NOMO-1 treated with DMSO at 0.1 percent for 48 hours (cell line): ENCODE measurements around the gene TAC4.
"Not testable (repeated sequence)": the region's sequence is repeated elsewhere in the genome, so short reads cannot be mapped to it uniquely, and the experiment has no call there.

ENCODE experiments used
- DNase-seq: peaks from one replicate; lab custom pipeline; 2025; ENCODE audit not compliant: unreplicated experiment; lab: John Stamatoyannopoulos, UW

TAC4 gene

GRCh38 chr17:49843774-49844350 lies 4.0 kb downstream of the TAC4 start:
- no peak for DNase-seq

- DNase-seq = no peak
These were observed 5.0 kb downstream of the TAC4 start for GRCh38 chr17:49842846-49843245.

GRCh38 chr17:49842371-49842770 lies 5.5 kb downstream of the TAC4 start:
- peak; percentile 17 for DNase-seq

GRCh38 chr17:49841548-49841947 lies 6.3 kb downstream of the TAC4 start:
- DNase-seq = no peak

GRCh38 chr17:49839455-49839854 lies 8.4 kb downstream of the TAC4 start:
- no peak for DNase-seq

- DNase-seq = no peak
These were observed 11.5 kb downstream of the TAC4 start for GRCh38 chr17:49836111-49837030.

- DNase-seq = no peak
These were observed 12.4 kb downstream of the TAC4 start for GRCh38 chr17:49835472-49835871.

GRCh38 chr17:49834118-49834743 lies 13.6 kb downstream of the TAC4 start:
- DNase-seq = no peak

GRCh38 chr17:49832840-49833599 lies 14.8 kb downstream of the TAC4 start:
- no peak for DNase-seq

- no peak for DNase-seq
These were observed 17.3 kb downstream of the TAC4 start for GRCh38 chr17:49830605-49831004.

- DNase-seq = no peak
These were observed 18.8 kb downstream of the TAC4 start for GRCh38 chr17:49829026-49829425.

- not testable (repeated sequence) for DNase-seq
These were observed 19.5 kb downstream of the TAC4 start for GRCh38 chr17:49828325-49828724.

- no peak for DNase-seq
These were observed 22.2 kb downstream of the TAC4 start for GRCh38 chr17:49825645-49826044.

GRCh38 chr17:49823614-49824013 lies 24.3 kb downstream of the TAC4 start:
- DNase-seq = no peak

GRCh38 chr17:49822829-49823228 lies 25.0 kb downstream of the TAC4 start:
- no peak for DNase-seq

GRCh38 chr17:49821916-49822315 lies 26.0 kb downstream of the TAC4 start:
- DNase-seq = no peak

- DNase-seq = no peak
These were observed 26.4 kb downstream of the TAC4 start for GRCh38 chr17:49821466-49821865.

GRCh38 chr17:49820773-49821172 lies 27.1 kb downstream of the TAC4 start:
- DNase-seq = no peak

- DNase-seq = no peak
These were observed 28.2 kb downstream of the TAC4 start for GRCh38 chr17:49819651-49820050.

GRCh38 chr17:49819138-49819537 lies 28.7 kb downstream of the TAC4 start:
- DNase-seq = no peak

GRCh38 chr17:49817993-49818392 lies 29.9 kb downstream of the TAC4 start:
- DNase-seq = no peak
